CD4-positive, alpha-beta T cell treated with Interleukin-2 at 100 ng/mL for 4 hours (primary cell): ENCODE data around the gene C16orf74.

Experiments used
- DNase-seq: peaks from one replicate; pipeline ENCODE4 v3.0.0-alpha.2; 2020; ENCODE audit warnings: low spot score

The C16orf74 gene

GRCh38 chr16:85717393-85718152 is 33.3 kb downstream of the C16orf74 start:
- peak; percentile 65 for DNase-seq

GRCh38 chr16:85716680-85717038 is 34.2 kb downstream of the C16orf74 start:
- no peak for DNase-seq

- no peak for DNase-seq
Observed at GRCh38 chr16:85716022-85716679, 34.7 kb downstream of the C16orf74 start.

- no peak for DNase-seq
Observed at GRCh38 chr16:85715169-85716021, 35.5 kb downstream of the C16orf74 start.

GRCh38 chr16:85712801-85713200 is 38.1 kb downstream of the C16orf74 start:
- no peak for DNase-seq

- no peak for DNase-seq
Observed at GRCh38 chr16:85711982-85712587, 38.8 kb downstream of the C16orf74 start.

- DNase-seq: no peak
Observed at GRCh38 chr16:85710732-85711131, 40.2 kb downstream of the C16orf74 start.

- no peak for DNase-seq
Observed at GRCh38 chr16:85709766-85710585, 40.9 kb downstream of the C16orf74 start.

GRCh38 chr16:85708338-85708737 is 42.6 kb downstream of the C16orf74 start:
- DNase-seq: no peak

GRCh38 chr16:85707528-85708095 is 43.3 kb downstream of the C16orf74 start:
- DNase-seq: no peak

GRCh38 chr16:85706449-85707034 is 44.4 kb downstream of the C16orf74 start:
- DNase-seq: no peak

GRCh38 chr16:85704900-85705846 is 45.7 kb downstream of the C16orf74 start:
- DNase-seq: no peak

GRCh38 chr16:85704011-85704410 is 46.9 kb downstream of the C16orf74 start:
- no peak for DNase-seq

GRCh38 chr16:85699628-85700027 is 51.3 kb downstream of the C16orf74 start:
- no peak for DNase-seq

GRCh38 chr16:85698935-85699558 is 51.8 kb downstream of the C16orf74 start:
- DNase-seq: no peak

- DNase-seq: no peak
Observed at GRCh38 chr16:85698459-85698891, 52.4 kb downstream of the C16orf74 start.

GRCh38 chr16:85697431-85697830 is 53.5 kb downstream of the C16orf74 start:
- no peak for DNase-seq

- DNase-seq: no peak
Observed at GRCh38 chr16:85696781-85697180, 54.1 kb downstream of the C16orf74 start.
